Stimulated activated CD8-positive, alpha-beta memory T cell treated with anti-CD3 and anti-CD28 coated beads, Interleukin-2, amount 100 ng/mL, for 48 hours (primary cell): ENCODE results near the gene CNTRL.
"Not testable (repeated sequence)": the region's sequence is repeated elsewhere in the genome, so short reads cannot be mapped to it uniquely, and the experiment has no call there.

Source experiments
- DNase-seq, 2 donors: peaks; one replicate each; pipeline ENCODE4 v3.0.0-alpha.2; 2020; ENCODE audit warnings: low read depth in 2 of 2

The CNTRL gene

GRCh38 chr9:121071756-121072421 lies 2.9 kb upstream of the CNTRL start:
- DNase-seq = peak in 1 of 2 donors; percentile 13

DNA sequence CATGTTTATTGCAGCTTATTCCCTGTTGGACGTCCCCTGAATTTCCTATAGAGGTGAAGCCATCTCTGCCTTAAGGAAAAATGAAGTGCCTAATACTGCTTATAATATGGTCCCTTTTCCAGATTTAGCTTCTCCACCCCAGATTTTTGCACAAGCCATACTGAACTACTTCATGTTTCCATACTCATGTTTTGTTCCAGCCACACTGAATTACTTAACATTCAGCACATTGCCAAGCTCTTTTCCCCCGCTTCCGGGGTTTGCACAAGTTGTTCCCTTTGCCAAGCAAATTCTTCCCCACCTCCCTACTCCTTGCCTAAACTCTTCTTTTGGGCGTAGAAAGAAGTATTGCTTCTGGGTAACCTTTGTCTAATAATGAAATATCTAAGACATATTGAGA lies 1.7 kb upstream of the CNTRL start:
- no peak for DNase-seq

DNA sequence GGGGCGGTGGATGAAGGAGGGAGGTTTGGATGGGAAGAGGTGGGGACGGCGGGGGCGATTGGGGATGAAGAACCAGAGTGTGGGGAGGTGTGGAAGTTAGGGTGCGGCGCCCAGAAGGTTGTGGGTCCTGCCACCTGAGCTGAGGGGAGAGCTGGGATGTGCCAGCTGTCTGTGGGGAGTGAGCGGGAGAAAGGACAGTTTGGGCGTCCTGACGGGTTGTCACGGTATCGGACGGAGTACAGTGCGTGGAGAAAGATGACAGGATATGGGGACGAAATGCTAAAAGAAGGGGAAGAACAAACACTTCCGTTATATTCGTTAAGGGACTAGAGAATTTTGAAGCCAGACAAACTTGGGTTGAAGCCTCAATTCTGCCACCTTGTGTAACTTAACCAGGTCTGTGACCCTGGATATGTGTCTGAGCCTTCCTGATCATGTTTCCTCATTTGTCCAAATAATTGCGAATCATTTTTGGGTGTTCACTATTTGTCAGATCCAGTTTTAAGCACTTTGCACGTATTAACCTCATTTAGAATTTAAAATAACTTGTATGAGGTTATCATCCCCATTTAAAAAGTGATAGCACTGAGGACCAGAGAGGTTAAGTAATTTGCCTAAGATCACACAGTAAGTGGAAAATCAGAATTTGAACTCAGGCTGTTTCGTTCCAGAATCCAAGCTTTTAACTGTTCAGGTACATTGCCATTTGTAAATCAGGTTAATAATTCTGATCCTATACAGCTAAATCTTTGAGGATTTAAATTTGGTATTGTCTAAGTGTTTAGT lies 689 bp downstream of the CNTRL start:
- DNase-seq = no peak

DNA sequence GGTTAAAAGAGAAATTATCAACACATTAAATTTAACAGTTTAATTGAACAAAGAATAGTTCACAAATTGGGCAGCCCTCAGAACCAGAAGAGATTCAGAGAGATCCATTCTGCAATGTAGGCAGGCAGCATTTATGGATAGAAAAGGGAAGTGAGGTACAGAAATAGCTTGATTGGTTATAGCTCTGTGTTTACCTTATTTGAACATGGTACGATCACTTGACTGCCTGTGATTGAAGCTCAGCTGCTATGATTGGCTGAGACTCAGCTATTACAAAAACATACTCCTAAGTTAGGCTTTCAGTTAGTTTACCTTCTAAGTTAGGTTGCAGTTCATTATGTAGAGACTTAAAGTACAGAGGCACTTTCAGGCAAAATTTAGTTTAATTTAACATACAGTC lies 7.3 kb downstream of the CNTRL start:
- DNase-seq = no peak

GRCh38 chr9:121085661-121086060 lies 10.9 kb downstream of the CNTRL start:
- no peak for DNase-seq

GRCh38 chr9:121088576-121088975 lies 13.8 kb downstream of the CNTRL start:
- DNase-seq = no peak

DNA sequence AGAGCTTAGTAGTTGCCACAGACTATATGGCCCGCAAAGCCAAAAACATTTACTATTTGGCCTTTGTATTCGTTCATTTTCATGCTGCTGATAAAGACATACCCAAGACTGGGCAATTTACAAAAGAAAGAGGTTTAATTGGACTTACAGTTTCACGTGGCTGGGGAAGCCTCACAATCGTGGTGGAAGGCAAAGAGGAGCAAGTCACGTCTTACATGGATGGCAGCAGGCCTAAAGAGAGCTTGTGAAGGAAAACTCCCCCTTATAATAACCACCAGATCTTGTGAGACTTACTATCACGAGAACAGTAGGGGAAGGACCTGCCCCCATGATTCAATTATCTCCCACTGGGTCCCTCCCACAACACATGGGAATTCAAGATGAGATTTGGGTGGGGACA lies 16.0 kb downstream of the CNTRL start:
- DNase-seq = not testable (repeated sequence)

DNA sequence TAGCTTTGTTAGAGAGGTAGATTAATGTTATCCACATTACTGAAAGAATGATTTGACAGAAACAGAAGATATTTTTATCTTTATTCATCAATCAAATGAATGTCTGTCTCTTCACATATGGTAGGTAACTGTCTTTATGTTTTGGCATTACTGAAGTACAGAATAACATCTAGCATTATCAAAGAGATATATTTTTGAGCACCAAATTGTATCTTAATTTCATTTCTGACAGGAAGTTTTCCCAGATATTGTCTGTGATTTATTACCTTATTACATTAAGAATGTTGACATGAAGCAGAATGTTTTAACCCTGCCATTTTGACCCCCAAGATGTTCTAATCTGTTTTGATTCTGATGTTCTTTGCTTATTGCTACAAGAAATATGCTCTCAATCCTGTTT lies 20.3 kb downstream of the CNTRL start:
- no peak for DNase-seq

DNA sequence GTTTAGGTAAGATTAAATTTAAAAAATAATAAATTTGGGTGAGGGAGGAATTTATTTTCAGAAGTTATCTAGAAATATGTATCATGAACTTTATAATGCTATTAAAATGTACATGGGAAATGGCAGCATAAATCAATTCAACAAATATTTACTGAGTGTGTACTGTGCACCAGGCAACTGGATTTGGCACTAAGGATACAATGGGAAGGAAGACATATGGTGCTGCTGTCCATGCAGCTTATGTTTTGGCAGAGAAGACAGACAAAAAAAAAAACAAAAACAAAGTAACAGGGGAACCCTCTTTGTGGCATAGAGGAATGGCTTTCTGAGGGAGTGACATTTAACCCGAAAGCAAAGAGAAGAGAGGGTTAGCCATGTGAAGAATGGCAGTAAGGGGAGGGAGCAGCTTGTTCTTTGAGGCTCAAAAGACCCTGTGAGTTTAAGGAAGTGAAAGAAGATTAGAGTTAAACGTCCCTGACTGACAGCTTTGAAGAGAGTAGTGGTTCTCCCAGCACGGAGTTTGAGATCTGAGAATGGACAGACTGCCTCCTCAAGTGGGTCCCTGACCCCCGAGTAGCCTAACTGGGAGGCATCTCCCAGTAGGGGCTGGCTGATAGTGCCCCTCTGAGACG lies 23.9 kb downstream of the CNTRL start:
- no peak for DNase-seq

- DNase-seq = not testable (repeated sequence)
Observed at GRCh38 chr9:121104054-121104453, 29.3 kb downstream of the CNTRL start.

DNA sequence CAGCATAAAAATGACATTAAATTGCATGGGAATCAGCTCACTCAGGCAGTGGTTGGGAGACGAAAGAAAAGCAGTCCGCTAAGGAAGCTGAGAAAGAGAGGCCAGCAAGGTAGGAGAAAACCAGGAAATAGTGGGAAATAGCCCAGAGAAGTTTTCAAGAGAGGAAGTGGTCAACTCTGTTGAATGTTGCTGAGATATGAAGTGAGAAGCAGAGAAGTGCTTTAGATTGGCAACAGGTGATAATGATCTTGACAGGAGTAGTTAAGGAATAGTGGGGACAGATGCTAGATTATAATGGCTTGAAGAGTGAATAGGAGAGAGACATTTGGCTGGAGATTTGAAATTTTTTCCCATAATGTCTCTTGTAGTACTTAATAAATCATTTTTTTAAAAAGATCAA lies 30.8 kb downstream of the CNTRL start:
- no peak for DNase-seq

GRCh38 chr9:121107029-121107428 lies 32.3 kb downstream of the CNTRL start:
- DNase-seq = no peak

- DNase-seq = no peak
Observed at GRCh38 chr9:121107881-121108280, 33.1 kb downstream of the CNTRL start.

GRCh38 chr9:121115466-121115865 lies 40.7 kb downstream of the CNTRL start:
- DNase-seq = no peak

DNA sequence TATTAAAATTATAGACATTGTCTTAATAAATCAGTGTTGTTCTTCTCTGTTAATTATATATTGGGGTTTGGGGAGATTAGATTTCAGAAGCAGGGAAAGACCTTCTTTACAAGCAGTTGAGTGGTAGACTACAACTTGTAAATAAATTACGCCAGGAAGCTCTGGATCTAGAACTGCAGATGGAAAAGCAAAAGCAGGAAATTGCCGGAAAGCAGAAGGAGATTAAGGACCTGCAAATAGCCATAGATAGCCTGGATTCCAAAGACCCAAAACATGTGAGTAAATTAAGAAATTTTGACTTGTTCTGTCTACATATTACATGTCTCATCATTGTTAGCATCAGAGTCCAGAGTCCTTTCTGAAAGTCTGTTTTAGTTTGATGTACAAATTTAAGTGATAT lies 43.5 kb downstream of the CNTRL start:
- no peak for DNase-seq

DNA sequence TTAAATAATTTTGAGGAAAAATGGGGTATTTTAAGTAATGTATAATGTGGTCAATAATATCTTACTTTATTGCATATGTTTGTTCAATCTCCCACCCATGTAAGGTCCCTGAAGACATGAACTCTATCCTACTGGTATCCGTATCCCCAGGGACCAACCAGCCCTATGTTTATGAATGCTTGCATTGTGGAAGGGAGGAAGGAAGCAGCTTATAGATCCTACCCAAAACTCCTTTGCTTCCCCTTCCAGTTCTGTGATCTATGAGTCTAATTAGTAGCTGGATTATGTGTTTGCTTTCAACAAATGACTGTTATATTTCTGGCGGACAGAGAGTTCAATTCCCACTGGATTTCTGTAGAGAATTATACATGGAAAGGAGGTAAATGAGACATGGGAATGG lies 45.6 kb downstream of the CNTRL start:
- DNase-seq = no peak

GRCh38 chr9:121121582-121122087 lies 46.9 kb downstream of the CNTRL start:
- DNase-seq = peak; percentile 91 to 94

GRCh38 chr9:121122246-121123032 lies 47.7 kb downstream of the CNTRL start:
- no peak for DNase-seq

GRCh38 chr9:121123816-121124535 lies 49.2 kb downstream of the CNTRL start:
- DNase-seq = no peak

GRCh38 chr9:121125590-121125989 lies 50.8 kb downstream of the CNTRL start:
- DNase-seq = no peak

DNA sequence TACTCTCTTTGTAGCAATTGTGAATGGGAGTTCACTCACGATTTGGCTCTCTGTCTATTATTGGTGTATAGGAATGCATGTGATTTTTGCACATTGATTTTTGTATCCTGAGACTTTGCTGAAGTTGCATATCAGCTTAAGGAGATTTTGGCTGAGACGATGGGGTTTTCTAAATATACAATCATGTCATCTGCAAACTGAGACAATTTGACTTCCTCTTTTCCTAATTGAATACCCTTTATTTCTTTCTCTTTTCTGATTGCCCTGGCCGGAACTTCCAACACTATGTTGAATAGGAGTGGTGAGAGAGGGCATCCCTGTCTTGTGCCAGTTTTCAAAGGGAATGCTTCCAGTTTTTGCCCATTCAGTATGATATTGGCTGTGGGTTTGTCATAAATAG lies 54.6 kb downstream of the CNTRL start:
- not testable (repeated sequence) for DNase-seq
